HepG2 (cell line): ENCODE results near the gene LMAN2.
A peak's percentile ranks its signal among the peaks of the same experiment; 100 is the strongest.

Source experiments
- CTCF ChIP-seq: sonication (generic); formaldehyde crosslinking; IDR thresholded peaks from 2 replicates; pipeline ENCODE4 v1.5.0; 2020; ENCODE audit warnings: mild to moderate bottlenecking, missing genetic modification reagents, moderate library complexity
- GABPB1 ChIP-seq: IDR thresholded peaks from 2 replicates; pipeline ENCODE4 v1.6.1; 2016; ENCODE audit warnings: mild to moderate bottlenecking, missing genetic modification reagents, moderate library complexity, missing compliant biosample characterization
- JUNB ChIP-seq: sonication (generic); formaldehyde crosslinking; IDR thresholded peaks from 2 replicates; pipeline ENCODE4 v1.8.0; 2022; ENCODE audit warnings: missing genetic modification reagents, mild to moderate bottlenecking, borderline replicate concordance
- MAFK ChIP-seq, 2 experiments: IDR thresholded peaks in 1 of 2; conservative IDR thresholded peaks in 1 of 2; 2 replicates each; pipeline ENCODE4 v1.6.1; 2011; ENCODE audit warnings: improper control_type of control experiment in 2 of 2, low read length in 2 of 2
- SP2 ChIP-seq: sonication (generic); formaldehyde crosslinking; IDR thresholded peaks from 2 replicates; pipeline ENCODE4 v1.5.1; 2020; ENCODE audit warnings: mild to moderate bottlenecking, missing genetic modification reagents
- STAG1 ChIP-seq: sonication (generic); formaldehyde crosslinking; IDR thresholded peaks from 2 replicates; pipeline ENCODE4 v1.4.0; 2020; ENCODE audit warnings: missing genetic modification reagents
- TCF7L2 ChIP-seq: IDR thresholded peaks from 2 replicates; pipeline ENCODE4 v1.6.1; 2011; ENCODE audit warnings: mild to moderate bottlenecking, low read depth, low read length, moderate library complexity
- TP53 ChIP-seq: sonication (generic); formaldehyde crosslinking; conservative IDR thresholded peaks from 2 replicates; pipeline ENCODE4 v1.4.0; 2020; ENCODE audit warnings: missing genetic modification reagents
- ZNF335 ChIP-seq: sonication (generic); formaldehyde crosslinking; IDR thresholded peaks from 2 replicates; pipeline ENCODE4 v1.4.0; 2020; ENCODE audit warnings: missing genetic modification reagents

- TF ChIP-seq CTCF (CRISPR knock-in tag): no peak
- TF ChIP-seq GABPB1 (CRISPR knock-in tag): peak; percentile 25
- no peak for TF ChIP-seq TCF7L2
- TF ChIP-seq ZNF335 (CRISPR knock-in tag): no peak; the same call in 1 of the 2 replicates
- TF ChIP-seq SP2: no peak
- no peak for TF ChIP-seq JUNB (CRISPR knock-in tag)
- peak; percentile 79 to 96 for TF ChIP-seq MAFK (conservative IDR thresholded peaks at IDR 0.05 in 1 of 2, IDR thresholded peaks at IDR 0.05 in 1 of 2; ENCODE audit: low read length in 2 of 2)
- no peak for TF ChIP-seq TP53
- TF ChIP-seq STAG1 (CRISPR knock-in tag): no peak
Measured at GRCh38 chr5:177378884-177379883, 27.7 kb upstream of the LMAN2 start.
